GM21723 (cell line): ENCODE data around the gene RAMP3.
A peak's percentile ranks its signal among the peaks of the same experiment; 100 is the strongest.
"Not testable (repeated sequence)": the region's sequence is repeated elsewhere in the genome, so short reads cannot be mapped to it uniquely, and the experiment has no call there.

Source experiments
- ATAC-seq: cut with Tn5 transposase; IDR thresholded peaks from one replicate; pipeline ENCODE4 v1.9.1; 2021; ENCODE audit warnings: mild to moderate bottlenecking, moderate library complexity; ENCODE audit not compliant: unreplicated experiment

The RAMP3 gene

GRCh38 chr7:45131891-45132290 is 25.7 kb upstream of the RAMP3 start:
- no peak for ATAC-seq

GRCh38 chr7:45132708-45133320 is 24.8 kb upstream of the RAMP3 start:
- no peak for ATAC-seq

GRCh38 chr7:45133352-45133751 is 24.2 kb upstream of the RAMP3 start:
- ATAC-seq = no peak

GRCh38 chr7:45133877-45134276 is 23.7 kb upstream of the RAMP3 start:
- no peak for ATAC-seq

GRCh38 chr7:45136106-45137060 is 21.2 kb upstream of the RAMP3 start:
- peak; percentile 65 for ATAC-seq

- no peak for ATAC-seq
These were observed 18.9 kb upstream of the RAMP3 start for GRCh38 chr7:45138433-45139267.

- no peak for ATAC-seq
These were observed 16.8 kb upstream of the RAMP3 start for GRCh38 chr7:45140827-45141226.

- no peak for ATAC-seq
These were observed 14.0 kb upstream of the RAMP3 start for GRCh38 chr7:45143616-45144015.

GRCh38 chr7:45145881-45146280 is 11.7 kb upstream of the RAMP3 start:
- no peak for ATAC-seq

- ATAC-seq = no peak
These were observed 10.8 kb upstream of the RAMP3 start for GRCh38 chr7:45146531-45147379.

- no peak for ATAC-seq
These were observed 9.5 kb upstream of the RAMP3 start for GRCh38 chr7:45147858-45148652.

GRCh38 chr7:45148653-45148973 is 9.0 kb upstream of the RAMP3 start:
- no peak for ATAC-seq

- no peak for ATAC-seq
These were observed 8.0 kb upstream of the RAMP3 start for GRCh38 chr7:45149606-45150005.

GRCh38 chr7:45150199-45150598 is 7.4 kb upstream of the RAMP3 start:
- ATAC-seq = no peak

GRCh38 chr7:45151131-45151684 is 6.4 kb upstream of the RAMP3 start:
- no peak for ATAC-seq

- no peak for ATAC-seq
These were observed 5.6 kb upstream of the RAMP3 start for GRCh38 chr7:45151967-45152366.

GRCh38 chr7:45153233-45153632 is 4.4 kb upstream of the RAMP3 start:
- no peak for ATAC-seq

GRCh38 chr7:45153861-45154260 is 3.7 kb upstream of the RAMP3 start:
- ATAC-seq = not testable (repeated sequence)

GRCh38 chr7:45155357-45155900 is 2.2 kb upstream of the RAMP3 start:
- no peak for ATAC-seq
